GM12892 (cell line): ENCODE results near the gene TNK1.

Experiments used
- POLR2A ChIP-seq: IDR thresholded peaks from 2 replicates; pipeline ENCODE4 v1.6.1; 2011; ENCODE audit warnings: low read depth, low read length, control low read depth
- TAF1 ChIP-seq: IDR thresholded peaks from 2 replicates; pipeline ENCODE4 v1.6.1; 2011; ENCODE audit warnings: low read depth, mild to moderate bottlenecking, control low read depth, low read length, borderline replicate concordance

DNA sequence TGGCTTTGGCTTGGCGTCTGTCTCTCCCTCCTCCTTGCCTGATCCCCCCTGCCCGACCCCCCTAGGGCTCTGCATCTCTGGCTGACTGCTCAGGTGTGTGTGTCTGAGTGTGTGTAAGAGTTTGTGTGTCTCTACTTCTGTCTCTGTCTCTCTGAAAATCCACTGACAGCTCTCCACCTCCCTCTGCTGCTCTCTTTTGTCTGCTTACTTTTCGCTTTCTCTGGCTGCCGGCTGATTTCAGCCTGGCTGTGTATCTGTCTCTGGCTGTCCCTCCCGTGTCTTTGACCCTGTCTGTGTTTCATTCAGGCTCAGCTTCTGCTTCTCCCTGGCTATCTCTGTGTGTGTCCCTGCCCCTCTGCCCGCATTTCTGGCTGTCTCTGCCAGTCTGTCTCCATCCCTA, 35.4 kb downstream of the TNK1 start:
- TF ChIP-seq TAF1 (no peak), POLR2A (no peak)
